GM12878 (cell line): ENCODE measurements around the gene SUGP1. TPM values are rescaled to one million over a fixed set of nuclear protein-coding genes. Genes with fewer than 3 reads are reported as not detected.

ENCODE experiments used
- ATAC-seq: fragments of 200-7000 bp; cut with Tn5 transposase; 3 replicates; pipeline ENCODE4 v1.9.1; 2020; ENCODE audit warnings: mild to moderate bottlenecking, moderate library complexity
- BruUV-seq: library from RNA; stranded (reverse); fragments of 400-500 nt; replicated peaks from 2 replicates; lab custom pipeline; 2021; lab: Mats Ljungman, UMichigan
- CTCF ChIA-PET: fragments of 300-600 bp; sonication (Branson Sonifier 250); formaldehyde crosslinking; extraction: SDS; loops from one replicate; lab custom pipeline; 2021; ENCODE audit warnings: inconsistent platforms; lab: Yijun Ruan, JAX
- POLR2A ChIA-PET: fragments of 350-600 bp; formaldehyde crosslinking; extraction: SDS; loops from one replicate; lab custom pipeline; 2021; ENCODE audit warnings: inconsistent platforms; lab: Charles Lee
- RAD21 ChIA-PET: fragments of 300-600 bp; sonication (Branson Sonifier 250); formaldehyde crosslinking; loops from one replicate; lab custom pipeline; 2023; ENCODE audit warnings: antibody characterized with exemption; ENCODE audit not compliant: unreplicated experiment; lab: Charles Lee
- SMC1A ChIA-PET: fragments of 300-600 bp; sonication (Branson Sonifier 250); formaldehyde crosslinking; loops from one replicate; lab custom pipeline; 2023; ENCODE audit not compliant: unreplicated experiment, uncharacterized antibody; lab: Charles Lee
- DNase-seq: peaks from one replicate; pipeline ENCODE4 v3.0.0-alpha.2; 2011; ENCODE audit warnings: low read depth, low spot score
- FAIRE-seq: peaks from 3 replicates; lab custom pipeline; 2011; peaks lifted over from hg19 to GRCh38; lab: Jason Lieb, UNC
- H2AFZ ChIP-seq: 2 replicates; pipeline ENCODE4 v1.6.0; 2011; ENCODE audit warnings: low read depth, low read length, control low read depth; ENCODE audit not compliant: control insufficient read depth
- H3K27ac ChIP-seq: 2 replicates; pipeline ENCODE4 v1.5.1; 2011; ENCODE audit warnings: control low read depth; ENCODE audit not compliant: control insufficient read depth, insufficient read depth
- H3K27me3 ChIP-seq, 2 experiments: replicated peaks in 1 of 2; 2 replicates each; pipeline versions ENCODE4 v1.6.0 to v1.6.1; 2011; ENCODE audit warnings: low read length in 1 of 2; ENCODE audit not compliant: control insufficient read depth in 2 of 2, insufficient read depth in 2 of 2
- H3K36me3 ChIP-seq, 2 experiments: 2 replicates each; pipeline ENCODE4 v1.5.1; 2011; ENCODE audit warnings: low read length in 1 of 2; ENCODE audit not compliant: control insufficient read depth in 2 of 2, insufficient read depth in 2 of 2
- H3K4me1 ChIP-seq: 2 replicates; pipeline ENCODE4 v1.6.1; 2011; ENCODE audit warnings: mild to moderate bottlenecking, low read length, moderate library complexity, mixed read lengths; ENCODE audit not compliant: control insufficient read depth, insufficient read depth
- H3K4me2 ChIP-seq: 2 replicates; pipeline ENCODE4 v1.6.0; 2011; ENCODE audit warnings: control low read depth; ENCODE audit not compliant: control insufficient read depth, insufficient read depth
- H3K4me3 ChIP-seq: fragments of 200-600 bp; sonication (generic); 2 replicates; pipeline ENCODE4 v1.5.1; 2016
- H3K79me2 ChIP-seq: 2 replicates; pipeline ENCODE4 v1.6.0; 2011; ENCODE audit warnings: low read length; ENCODE audit not compliant: control insufficient read depth, insufficient read depth
- H3K9ac ChIP-seq: 2 replicates; pipeline ENCODE4 v1.8.0; 2011; ENCODE audit warnings: low read length, control low read depth, mixed read lengths; ENCODE audit not compliant: control insufficient read depth, insufficient read depth
- H3K9me3 ChIP-seq: replicated peaks from 3 replicates; pipeline ENCODE4 v1.5.1; 2011; ENCODE audit warnings: mild to moderate bottlenecking, low read length; ENCODE audit not compliant: control insufficient read depth, insufficient read depth
- H4K20me1 ChIP-seq: 2 replicates; pipeline ENCODE4 v1.6.0; 2011; ENCODE audit not compliant: control insufficient read depth, insufficient read depth
- ATF3 ChIP-seq: IDR thresholded peaks from 2 replicates; pipeline ENCODE4 v1.6.1; 2011; ENCODE audit warnings: low read depth, mild to moderate bottlenecking, low read length, moderate library complexity, borderline replicate concordance; ENCODE audit errors: extremely low read depth
- ETV6 ChIP-seq, 2 experiments: fragments of 450-650 bp in 1 of 2; IDR thresholded peaks in 1 of 2; conservative IDR thresholded peaks in 1 of 2; 2 replicates each; pipeline ENCODE4 v1.6.1; 2014; ENCODE audit warnings: antibody characterized with exemption in 1 of 2, borderline replicate concordance in 1 of 2, low read depth in 1 of 2, mild to moderate bottlenecking in 1 of 2, moderate library complexity in 1 of 2
- EZH2 ChIP-seq: IDR thresholded peaks from 2 replicates; pipeline ENCODE4 v1.6.1; 2012; ENCODE audit warnings: low read depth, mild to moderate bottlenecking, control low read depth, inconsistent platforms, low read length, borderline replicate concordance; ENCODE audit not compliant: control insufficient read depth
- NFXL1 ChIP-seq: fragments of 450-650 bp; IDR thresholded peaks from 2 replicates; pipeline ENCODE4 v1.6.1; 2017; ENCODE audit warnings: antibody characterized with exemption, mild to moderate bottlenecking, borderline replicate concordance
- POLR2AphosphoS5 ChIP-seq: IDR thresholded peaks from 2 replicates; pipeline ENCODE4 v1.6.1; 2011; ENCODE audit warnings: mild to moderate bottlenecking, low read length, inconsistent platforms
- RAD51 ChIP-seq: fragments of 450-650 bp; IDR thresholded peaks from 2 replicates; pipeline ENCODE4 v1.6.1; 2016; ENCODE audit warnings: moderate library complexity, mild to moderate bottlenecking, inconsistent platforms
- REST ChIP-seq: IDR thresholded peaks from 2 replicates; pipeline ENCODE4 v1.6.1; 2012; ENCODE audit warnings: mild to moderate bottlenecking, low read depth, low read length
- SUPT20H ChIP-seq: IDR thresholded peaks from 2 replicates; pipeline ENCODE4 v1.6.1; 2011; ENCODE audit warnings: low read depth, mild to moderate bottlenecking, low read length, moderate library complexity, borderline replicate concordance; ENCODE audit not compliant: control insufficient read depth
- TCF12 ChIP-seq: IDR thresholded peaks from 2 replicates; pipeline ENCODE4 v1.6.1; 2011; ENCODE audit warnings: low read depth, mild to moderate bottlenecking, low read length
- ZBED1 ChIP-seq: IDR thresholded peaks from 2 replicates; pipeline ENCODE4 v1.6.1; 2016; ENCODE audit warnings: borderline replicate concordance
- ZNF274 ChIP-seq: IDR thresholded peaks from one replicate; pipeline ENCODE4 v1.8.0; 2011; ENCODE audit not compliant: insufficient read length, insufficient read depth
- WGBS: methylation state at CpG from one replicate; pipeline ENCODE4 v1.1.6; 2016; ENCODE audit warnings: low lambda C conversion rate; ENCODE audit not compliant: insufficient replicate concordance, insufficient coverage; ENCODE audit errors: missing lambda C conversion rate; 5-methylcytosine and 5-hydroxymethylcytosine counted together
- in situ Hi-C: fragments of 300-500 bp; cut with MboI; formaldehyde crosslinking; loops from 9 replicates; pipeline ENCODE4 v1.14.3; 2018; ENCODE audit warnings: mixed read lengths
- intact Hi-C: fragments of 100-400 bp; cut with micrococcal nuclease; formaldehyde crosslinking; loops from one replicate; pipeline ENCODE4 v1.14.2; 2022; ENCODE audit not compliant: unreplicated experiment
- polyA plus RNA-seq, 11 experiments: library from polyadenylated mRNA; depleted of rRNA in 4 of 11; unstranded in 6 of 11; stranded (reverse) in 5 of 11; fragments of >200 nt; fragmentation: Nextera tagmentation in 4 of 11; fragmentation: Illumina TruSeq in 1 of 11; extraction: Ambion mirVana in 4 of 11; extraction: Trizol in 1 of 11; gene quantifications; 1 replicate in 1 of 11; 2 replicates in 10 of 11; pipeline versions ENCODE4 v1.2.1 to v1.2.3, GENCODE V29; 2011 to 2016; ENCODE audit warnings: inconsistent platforms in 2 of 11, missing spikeins in 2 of 11, low read depth in 1 of 11
- total RNA-seq, 4 experiments: library from RNA; depleted of rRNA in 3 of 4; stranded (reverse); fragments of >200 nt in 3 of 4; fragmentation: Illumina TruSeq in 1 of 4; extraction: Trizol in 1 of 4; gene quantifications; 2 replicates each; pipeline versions ENCODE4 v1.2.1 to v1.2.3, GENCODE V29; 2013 to 2021

The SUGP1 gene
- total and polyA plus RNA-seq, 10 of the 15 experiments (the other 5 are each of a cell fraction or from before 2014, with no cell fraction given), result 1.6 to 70.2 (median 38.4) TPM

GRCh38 chr19:19279853-19280252, 40.5 kb downstream of the SUGP1 start:
- TF ChIP-seq ATF3 (no peak), ZNF274 (no peak), EZH2 (no peak), REST (no peak), TCF12 (no peak), ZBED1 (no peak), SUPT20H (no peak), RAD51 (no peak), ETV6 (conservative IDR thresholded peaks at IDR 0.05 in 1 of 2, IDR thresholded peaks at IDR 0.05 in 1 of 2; ENCODE audit: borderline replicate concordance in 1 of 2, low read depth in 1 of 2) (no peak), NFXL1 (no peak), POLR2AphosphoS5 (no peak)

More at GRCh38 chr19:19279853-19280252, 40.5 kb downstream of the SUGP1 start:
- RAD21 ChIA-PET, result no interaction called here
- FAIRE-seq (no peak), DNase-seq (no peak), ATAC-seq (no peak)
- no peak overlapping the region for H3K4me2 ChIP-seq
- no peaks in the 10 kb centered on the region for H3K4me1 ChIP-seq
- H3K27ac ChIP-seq, result no peak overlapping the region
- no peak overlapping the region for H3K9ac ChIP-seq
- POLR2A ChIA-PET, result no interaction called here
- peaks cover 4 to 19% of the 10 kb centered on the region in 2 experiments; a peak in 3 of 4 replicates for H3K36me3 ChIP-seq
- no peaks in the 10 kb centered on the region for H3K27me3 ChIP-seq
- no peaks in the 10 kb centered on the region for H3K9me3 ChIP-seq
- in situ Hi-C loops (no loop called here), intact Hi-C loops (no loop called here)
- CTCF ChIA-PET, result no interaction called here
- H2AFZ ChIP-seq, result no peak overlapping the region
- no TSS peak for BruUV-seq
- H3K4me3 ChIP-seq, result no peak overlapping the region
- SMC1A ChIA-PET, result no interaction called here
- 88% methylated on average over 16 of the region's 16 CpGs for WGBS
- no peaks in the 10 kb centered on the region for H3K79me2 ChIP-seq
- H4K20me1 ChIP-seq, result no peaks in the 10 kb centered on the region
